NB4 (cell line): ENCODE measurements around the gene KLK10.

ENCODE experiments used
- MYC ChIP-seq: IDR thresholded peaks from 2 replicates; pipeline ENCODE4 v1.6.1; 2011; ENCODE audit warnings: low read depth, low read length
- TF ChIP-seq, protein P1 (sequence below): IDR thresholded peaks from 2 replicates; pipeline ENCODE4 v1.6.1; 2011; ENCODE audit warnings: low read depth, low read length

DNA sequence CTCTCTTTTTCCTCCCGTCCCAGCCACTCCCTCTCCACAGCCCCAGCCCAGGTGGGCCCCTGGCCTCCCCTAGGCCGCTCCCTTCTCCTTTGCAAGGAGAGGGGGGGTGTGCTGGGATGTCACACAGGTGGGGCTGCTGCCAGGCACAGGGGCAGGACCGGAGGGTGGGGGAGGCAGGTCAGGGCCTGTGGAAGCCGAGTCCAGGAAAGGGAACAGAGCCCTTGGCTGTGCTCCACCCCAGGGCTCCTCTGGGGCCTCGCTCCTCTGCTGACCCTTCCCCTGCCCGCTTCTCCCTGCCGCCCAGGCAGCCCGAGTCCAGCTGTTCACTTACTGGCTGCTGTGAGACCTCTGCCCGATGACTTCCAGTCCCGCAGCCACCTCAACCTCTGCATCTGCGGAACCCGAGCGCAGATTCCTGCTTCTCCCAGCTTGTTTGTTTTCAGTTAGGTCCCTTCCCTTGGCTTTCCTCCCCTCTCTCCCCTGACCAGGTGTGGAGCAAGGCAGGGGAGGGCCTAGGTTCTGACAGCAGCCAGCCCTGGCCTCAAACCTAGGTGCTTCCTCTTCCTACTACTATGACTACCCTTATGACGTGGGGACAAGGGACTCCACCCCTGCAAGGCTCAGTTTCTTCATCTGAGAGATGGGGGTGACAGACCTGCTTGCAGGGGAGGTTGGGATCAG, 7.8 kb upstream of the KLK10 start:
- no peak for TF ChIP-seq MYC
- TF ChIP-seq, protein P1, sequence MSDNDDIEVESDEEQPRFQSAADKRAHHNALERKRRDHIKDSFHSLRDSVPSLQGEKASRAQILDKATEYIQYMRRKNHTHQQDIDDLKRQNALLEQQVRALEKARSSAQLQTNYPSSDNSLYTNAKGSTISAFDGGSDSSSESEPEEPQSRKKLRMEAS: no peak
